GM19099 (cell line): ENCODE measurements around the gene WNT9A.

Experiments used
- POLR2A ChIP-seq: IDR thresholded peaks from 3 replicates; pipeline ENCODE4 v1.6.1; 2011; ENCODE audit warnings: low read depth; ENCODE audit not compliant: insufficient read length; ENCODE audit errors: extremely low read depth

WNT9A gene

GRCh38 chr1:227942021-227942715, 5.6 kb downstream of the WNT9A start:
- TF ChIP-seq POLR2A = no peak

- no peak for TF ChIP-seq POLR2A
Measured at GRCh38 chr1:227941509-227942020, 6.2 kb downstream of the WNT9A start.

- no peak for TF ChIP-seq POLR2A
Measured at GRCh38 chr1:227940791-227941241, 6.9 kb downstream of the WNT9A start.

GRCh38 chr1:227939791-227940771, 7.7 kb downstream of the WNT9A start:
- no peak for TF ChIP-seq POLR2A

- TF ChIP-seq POLR2A = no peak
Measured at GRCh38 chr1:227938911-227939790, 8.6 kb downstream of the WNT9A start.

- TF ChIP-seq POLR2A = no peak
Measured at GRCh38 chr1:227938276-227938675, 9.5 kb downstream of the WNT9A start.

GRCh38 chr1:227937838-227938145, 9.9 kb downstream of the WNT9A start:
- TF ChIP-seq POLR2A = no peak

- no peak for TF ChIP-seq POLR2A
Measured at GRCh38 chr1:227937031-227937837, 10.5 kb downstream of the WNT9A start.

- TF ChIP-seq POLR2A = no peak
Measured at GRCh38 chr1:227935826-227936225, 11.9 kb downstream of the WNT9A start.

GRCh38 chr1:227934476-227935313, 13.0 kb downstream of the WNT9A start:
- no peak for TF ChIP-seq POLR2A

GRCh38 chr1:227929751-227930472, 17.8 kb downstream of the WNT9A start:
- no peak for TF ChIP-seq POLR2A

- TF ChIP-seq POLR2A = no peak
Measured at GRCh38 chr1:227928811-227929375, 18.8 kb downstream of the WNT9A start.

- no peak for TF ChIP-seq POLR2A
Measured at GRCh38 chr1:227927971-227928741, 19.6 kb downstream of the WNT9A start.
